Naive thymus-derived CD4-positive, alpha-beta T cell (primary cell): ENCODE measurements around the gene GPAT2. TPM values are rescaled to one million over a fixed set of nuclear protein-coding genes. Genes with fewer than 3 reads are reported as not detected.
A peak's percentile ranks its signal among the peaks of the same experiment; 100 is the strongest.
"Not testable (repeated sequence)": the region's sequence is repeated elsewhere in the genome, so short reads cannot be mapped to it uniquely, and the experiment has no call there.

Source experiments
- ATAC-seq: fragments of 150-1000 bp; cut with Tn5 transposase; 2 replicates; pipeline ENCODE4 v1.10.0; 2021; ENCODE audit warnings: mild to moderate bottlenecking, moderate library complexity
- CTCF ChIA-PET: fragments of 350-600 bp; sonication (Branson Sonifier 250); formaldehyde crosslinking; loops from one replicate; lab custom pipeline; 2021; ENCODE audit warnings: antibody characterized with exemption; lab: Charles Lee
- POLR2A ChIA-PET: fragments of 350-600 bp; sonication (Branson Sonifier 250); formaldehyde crosslinking; loops from one replicate; lab custom pipeline; 2021; ENCODE audit warnings: antibody characterized with exemption, inconsistent platforms; lab: Charles Lee
- DNase-seq, 9 donors: peaks; one replicate each; pipeline versions ENCODE4 v3.0.0 to v3.0.0-alpha.2; 2020 to 2022; ENCODE audit warnings: mixed read lengths in 1 of 9
- H3K27ac ChIP-seq: one replicate; pipeline ENCODE4 v1.7.0; 2013; ENCODE audit warnings: mild to moderate bottlenecking, low read depth, low read length, moderate library complexity
- H3K27me3 ChIP-seq, 2 donors: one replicate each; pipeline ENCODE4 v1.7.0; 2013; ENCODE audit warnings: low read length in 2 of 2, mild to moderate bottlenecking in 2 of 2, moderate library complexity in 2 of 2; ENCODE audit not compliant: control insufficient read depth in 2 of 2, insufficient read depth in 2 of 2
- H3K36me3 ChIP-seq, 3 experiments: 1 replicate in 2 of 3; 2 replicates in 1 of 3; pipeline ENCODE4 v1.7.0; 2013; ENCODE audit warnings: low read length in 3 of 3, mild to moderate bottlenecking in 3 of 3, moderate library complexity in 1 of 3; ENCODE audit not compliant: insufficient read depth in 3 of 3, control insufficient read depth in 2 of 3
- H3K4me1 ChIP-seq, 2 donors: one replicate each; pipeline ENCODE4 v1.7.0; 2013; ENCODE audit warnings: low read length in 2 of 2, mild to moderate bottlenecking in 2 of 2, moderate library complexity in 1 of 2; ENCODE audit not compliant: control insufficient read depth in 2 of 2, insufficient read depth in 2 of 2
- H3K4me3 ChIP-seq: 2 replicates; pipeline ENCODE4 v1.7.0; 2013; ENCODE audit warnings: mild to moderate bottlenecking, low read length
- H3K9me3 ChIP-seq, 3 experiments: 1 replicate in 2 of 3; 2 replicates in 1 of 3; pipeline ENCODE4 v1.7.0; 2013; ENCODE audit warnings: low read length in 3 of 3; ENCODE audit not compliant: control insufficient read depth in 2 of 3
- H3K27ac Mint-ChIP-seq, 9 donors: one replicate each; pipeline ENCODE4 v1.8.0; 2020 to 2022; ENCODE audit warnings: mixed read lengths in 9 of 9, mild to moderate bottlenecking in 8 of 9, moderate library complexity in 5 of 9, inconsistent platforms in 2 of 9
- H3K27me3 Mint-ChIP-seq, 5 donors: one replicate each; pipeline ENCODE4 v1.8.0; 2021 to 2022; ENCODE audit warnings: mixed read lengths in 5 of 5, mild to moderate bottlenecking in 1 of 5
- H3K36me3 Mint-ChIP-seq, 5 donors: one replicate each; pipeline ENCODE4 v1.8.0; 2020 to 2022; ENCODE audit warnings: mixed read lengths in 5 of 5, mild to moderate bottlenecking in 3 of 5, inconsistent platforms in 1 of 5
- H3K4me1 Mint-ChIP-seq, 7 donors: one replicate each; pipeline ENCODE4 v1.8.0; 2020 to 2022; ENCODE audit warnings: mixed read lengths in 7 of 7, mild to moderate bottlenecking in 3 of 7, inconsistent platforms in 1 of 7
- H3K4me3 Mint-ChIP-seq, 10 donors: one replicate each; pipeline ENCODE4 v1.8.0; 2020 to 2022; ENCODE audit warnings: mild to moderate bottlenecking in 10 of 10, mixed read lengths in 10 of 10, moderate library complexity in 6 of 10, inconsistent platforms in 2 of 10
- H3K9me3 Mint-ChIP-seq, 11 donors: one replicate each; pipeline ENCODE4 v1.8.0; 2020 to 2022; ENCODE audit warnings: mixed read lengths in 11 of 11, mild to moderate bottlenecking in 4 of 11, inconsistent platforms in 1 of 11, moderate library complexity in 1 of 11
- intact Hi-C, 2 donors: fragments of 100-400 bp; cut with micrococcal nuclease; formaldehyde crosslinking; loops; one replicate each; pipeline ENCODE4 v1.15.1; 2023
- polyA plus RNA-seq, 2 donors: library from polyadenylated mRNA; unstranded; fragments of 300-500 nt; fragmentation: Illumina TruSeq; gene quantifications; one replicate each; pipeline ENCODE4 v1.2.3, GENCODE V29; 2021
- total RNA-seq, 6 experiments: library from RNA in 5 of 6; stranded (reverse) in 5 of 6; gene quantifications; 1 replicate in 5 of 6; 2 replicates in 1 of 6; pipeline ENCODE4 v1.2.3 and lab custom pipeline; 2021 to 2026

Gene GPAT2
- total and polyA plus RNA-seq, 7 experiments from 2014 or later, result 0.34 to 11.3 (median 3.7) TPM

- Mint-ChIP-seq H3K27ac (peak overlapping the region; percentile 76 to 96 (median 92)), H3K4me3 (peak overlapping the region; percentile 90 to 99 (median 95)), H3K27me3 (peaks cover 0 to 35% (median 23%) of the 10 kb centered on the region in 5 donors)
- not testable (repeated sequence) for H3K9me3 Mint-ChIP-seq, H3K36me3 ChIP-seq, H3K4me1 ChIP-seq, H3K27me3 ChIP-seq, H3K9me3 ChIP-seq, H3K36me3 Mint-ChIP-seq, H3K4me1 Mint-ChIP-seq
- peak in 8 of 9 donors; percentile 49 to 75 (median 68) for DNase-seq
- intact Hi-C loops, result loop anchor here (1.0 to 5.0 kb wide), 5 partner anchors 124 to 275 kb away; partner anchors contain the start of genes ADRA2B (in 1 of the 2), CIAO1 (in 1 of the 2), STARD7 (in 1 of the 2) and TMEM127 (in 1 of the 2)
- ChIA-PET POLR2A (interaction anchor here (1.0 to 1.8 kb wide), 2 partner anchors 124 to 182 kb away, joined by 4 to 6 read pairs; no protein-coding TSS in a partner anchor), CTCF (interaction anchor here (0.5 to 1.6 kb wide), 12 partner anchors 8 to 319 kb away, joined by 3 to 13 read pairs (median 4); no protein-coding TSS in a partner anchor)
- H3K27ac ChIP-seq, result peak overlapping the region; percentile 79
- H3K4me3 ChIP-seq, result peak overlapping the region; percentile 69
- ATAC-seq, result peak; percentile 85
Measured at GRCh38 chr2:95992520-95993272, 42.0 kb downstream of the GPAT2 start.

GRCh38 chr2:95992102-95992501 lies 42.6 kb downstream of the GPAT2 start:
- not testable (repeated sequence) for H3K36me3 ChIP-seq, H3K4me1 ChIP-seq, H3K9me3 Mint-ChIP-seq, H3K36me3 Mint-ChIP-seq, H3K9me3 ChIP-seq, H3K4me1 Mint-ChIP-seq, H3K27me3 ChIP-seq
- ATAC-seq (peak; percentile 63), DNase-seq (peak in 7 of 9 donors; percentile 38 to 61 (median 54))
- Mint-ChIP-seq H3K4me3 (peak overlapping the region; percentile 64 to 99 (median 82)), H3K27me3 (peaks cover 0 to 31% (median 22%) of the 10 kb centered on the region in 5 donors), H3K27ac (peak overlapping the region in 3 of 9 donors; percentile 83 to 98 (median 92))
- ChIA-PET CTCF (interaction anchor here (0.5 to 1.6 kb wide), 9 partner anchors 9 to 319 kb away, joined by 3 to 13 read pairs (median 4); no protein-coding TSS in a partner anchor), POLR2A (interaction anchor here (0.7 to 1.8 kb wide), 3 partner anchors 125 to 208 kb away, joined by 3 to 6 read pairs (median 4); no protein-coding TSS in a partner anchor)
- intact Hi-C loops, result loop anchor here (1.0 to 5.0 kb wide), 5 partner anchors 125 to 275 kb away; partner anchors contain the start of genes ADRA2B (in 1 of the 2), CIAO1 (in 1 of the 2), STARD7 (in 1 of the 2) and TMEM127 (in 1 of the 2)
- H3K4me3 ChIP-seq, result peak overlapping the region; percentile 69
- peak overlapping the region; percentile 79 for H3K27ac ChIP-seq

GRCh38 chr2:95991351-95992094 lies 43.2 kb downstream of the GPAT2 start, which contains the start of gene ANKRD36C:
Gene ANKRD36C (minus strand): TSS chr2:95991824. CDS start chr2:95991708, 116 bp downstream.
- peak within 1 kb of the TSS; percentile 93 to 99 (median 96) for H3K4me3 Mint-ChIP-seq
- H3K9me3 Mint-ChIP-seq, H3K4me1 Mint-ChIP-seq, H3K36me3 ChIP-seq, H3K36me3 Mint-ChIP-seq, H3K9me3 ChIP-seq, H3K4me1 ChIP-seq, H3K27me3 ChIP-seq: not testable (repeated sequence)
- ChIA-PET POLR2A (interaction anchor here (0.7 kb wide), 1 partner anchor 209 kb away, joined by 3 read pairs; no protein-coding TSS in a partner anchor), CTCF (interaction anchor here (1.3 to 1.6 kb wide), 2 partner anchors 127 to 151 kb away, joined by 4 to 13 read pairs; no protein-coding TSS in a partner anchor)
- peak; percentile 90 for ATAC-seq
- H3K27ac Mint-ChIP-seq, result peak within 1 kb of the TSS; percentile 92 to 99 (median 98)
- DNase-seq, result peak in 8 of 9 donors; percentile 31 to 65 (median 52)
- H3K27me3 Mint-ChIP-seq, result peaks cover 0 to 30% (median 19%) of the 10 kb centered on the region in 5 donors
- Histone ChIP-seq H3K27ac (peak within 1 kb of the TSS; percentile 83), H3K4me3 (peak within 1 kb of the TSS; percentile 82)
- intact Hi-C loops, result loop anchor here (1.0 to 5.0 kb wide), 5 partner anchors 125 to 276 kb away; partner anchors contain the start of genes ADRA2B (in 1 of the 2), CIAO1 (in 1 of the 2), STARD7 (in 1 of the 2) and TMEM127 (in 1 of the 2)

GRCh38 chr2:95990884-95991283 lies 43.8 kb downstream of the GPAT2 start:
- H3K27me3 Mint-ChIP-seq, result peaks cover 0 to 24% (median 15%) of the 10 kb centered on the region in 5 donors
- ATAC-seq, H3K36me3 ChIP-seq, H3K4me1 ChIP-seq, POLR2A ChIA-PET, H3K4me3 ChIP-seq, H3K36me3 Mint-ChIP-seq, H3K27me3 ChIP-seq, H3K9me3 Mint-ChIP-seq, CTCF ChIA-PET, H3K9me3 ChIP-seq, H3K4me1 Mint-ChIP-seq: not testable (repeated sequence)
- peak in 1 of 9 donors; percentile 12 for DNase-seq
- H3K27ac ChIP-seq, result peak overlapping the region; percentile 83
- intact Hi-C loops, result loop anchor here in 1 of 2 donors (5.0 kb wide), 2 partner anchors 216 to 276 kb away; partner anchors contain the start of genes CIAO1, STARD7 and TMEM127
- H3K4me3 Mint-ChIP-seq, result peak overlapping the region in 7 of 10 donors; percentile 21 to 99 (median 58)
- peak overlapping the region in 6 of 9 donors; percentile 55 to 98 (median 94) for H3K27ac Mint-ChIP-seq

Other genes with a start within 250 kb of the GPAT2 start
- 10 to 100 TPM; 62.4 to 96.9 (median 79.3) TPM for gene ANKRD36C, start 43.1 kb downstream of the GPAT2 start, total RNA-seq
- gene ANKRD36C, start 43.1 kb downstream of the GPAT2 start, polyA plus RNA-seq, result 10 to 100 TPM; 12.7 to 18.5 TPM
- gene ADRA2B, start 81.7 kb upstream of the GPAT2 start, total RNA-seq, result under 1 TPM in 3 of 5 experiments, not detected in 2; 0.15 to 0.93 (median 0.76) TPM
- gene ADRA2B, start 81.7 kb upstream of the GPAT2 start, polyA plus RNA-seq, result not detected
- gene ASTL, start 103.6 kb upstream of the GPAT2 start, total RNA-seq, result 1 to 10 TPM in 2 of 5 experiments, under 1 TPM in 3; 0.65 to 7.5 (median 0.86) TPM
- under 1 TPM in 1 of 2 donors, not detected in 1; 0.19 TPM for gene ASTL, start 103.6 kb upstream of the GPAT2 start, polyA plus RNA-seq
- 100 to 1,000 TPM in 2 of 5 experiments, 10 to 100 TPM in 3; 22.1 to 255 (median 50.3) TPM for gene DUSP2, start 110.5 kb upstream of the GPAT2 start, total RNA-seq
- 10 to 100 TPM; 21.0 to 25.6 TPM for gene DUSP2, start 110.5 kb upstream of the GPAT2 start, polyA plus RNA-seq
- gene STARD7, start 173.9 kb upstream of the GPAT2 start, total RNA-seq, result 100 to 1,000 TPM in 1 of 5 experiments, 10 to 100 TPM in 4; 56.5 to 133 (median 74.2) TPM
- 100 to 1,000 TPM; 106 to 120 TPM for gene STARD7, start 173.9 kb upstream of the GPAT2 start, polyA plus RNA-seq
- gene TMEM127, start 231.1 kb upstream of the GPAT2 start, total RNA-seq, result 10 to 100 TPM; 33.7 to 69.0 (median 40.4) TPM
- 10 to 100 TPM; 23.6 to 38.0 TPM for gene TMEM127, start 231.1 kb upstream of the GPAT2 start, polyA plus RNA-seq
- 10 to 100 TPM; 62.1 to 85.3 (median 71.6) TPM for gene CIAO1, start 231.3 kb upstream of the GPAT2 start, total RNA-seq
- 100 to 1,000 TPM in 1 of 2 donors, 10 to 100 TPM in 1; 85.5 to 115 TPM for gene CIAO1, start 231.3 kb upstream of the GPAT2 start, polyA plus RNA-seq